NCI-H2171 treated with DMSO at 0.1 percent for 48 hours (cell line): Measurements from ENCODE around the gene KAZN.
A peak's percentile ranks its signal among the peaks of the same experiment; 100 is the strongest.

Experiments used
- DNase-seq: peaks from one replicate; lab custom pipeline; 2025; lab: John Stamatoyannopoulos, UW

The KAZN gene

GRCh38 chr1:14857436-14858195, 259.1 kb downstream of the KAZN start:
- no peak for DNase-seq

GRCh38 chr1:14862114-14862771, 263.8 kb downstream of the KAZN start:
- DNase-seq: no peak

GRCh38 chr1:14865106-14865505, 266.6 kb downstream of the KAZN start:
- no peak for DNase-seq

- DNase-seq: no peak
These were observed 268.6 kb downstream of the KAZN start for GRCh38 chr1:14866911-14867612.

GRCh38 chr1:14869187-14869586, 270.7 kb downstream of the KAZN start:
- no peak for DNase-seq

- DNase-seq: no peak
These were observed 272.9 kb downstream of the KAZN start for GRCh38 chr1:14871218-14871970.

- no peak for DNase-seq
These were observed 274.3 kb downstream of the KAZN start for GRCh38 chr1:14872762-14873161.

DNA sequence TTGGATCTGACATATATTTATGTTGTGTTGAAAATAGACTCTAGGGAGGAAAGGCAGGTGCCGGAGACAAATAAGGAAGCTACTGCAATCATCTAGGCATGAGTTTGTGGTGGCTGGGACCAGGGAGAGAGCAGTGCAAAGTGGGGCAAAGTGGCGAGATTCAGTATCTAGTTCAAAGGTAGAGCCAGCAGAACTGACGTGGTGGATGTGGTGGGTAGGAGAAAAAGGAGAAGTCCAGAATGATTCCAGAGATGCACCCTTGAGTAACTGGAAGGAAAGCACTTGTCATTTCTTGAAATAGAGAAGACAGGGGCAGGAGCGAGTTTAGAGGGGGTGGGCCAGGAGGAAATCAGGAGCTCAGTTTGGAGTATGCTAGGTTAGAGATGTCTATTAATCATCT, 275.2 kb downstream of the KAZN start:
- no peak for DNase-seq

- DNase-seq: peak; percentile 68
These were observed 277.3 kb downstream of the KAZN start for GRCh38 chr1:14875524-14876509.

- no peak for DNase-seq
These were observed 278.3 kb downstream of the KAZN start for GRCh38 chr1:14876747-14877146.

DNA sequence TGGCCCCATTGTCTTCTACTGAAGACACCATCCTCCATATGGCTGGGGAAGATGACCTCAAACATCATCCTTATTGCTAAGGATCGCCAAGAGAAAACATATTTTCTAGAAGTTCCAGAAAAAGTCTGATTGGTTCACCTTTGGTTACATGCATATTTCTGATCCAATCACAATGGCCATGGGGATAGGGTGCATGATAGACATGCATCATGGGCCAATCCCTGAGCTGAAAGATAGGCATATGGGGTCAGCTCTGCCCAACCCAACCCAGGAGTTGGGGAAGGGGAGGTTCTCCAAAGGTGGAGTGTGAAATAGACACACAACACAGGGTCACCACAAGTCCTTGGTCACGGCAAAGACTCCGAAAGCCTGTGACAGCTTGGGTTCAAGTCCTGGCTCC, 278.7 kb downstream of the KAZN start:
- DNase-seq: no peak

GRCh38 chr1:14878124-14878523, 279.6 kb downstream of the KAZN start:
- no peak for DNase-seq

- no peak for DNase-seq
These were observed 280.5 kb downstream of the KAZN start for GRCh38 chr1:14878951-14879350.

DNA sequence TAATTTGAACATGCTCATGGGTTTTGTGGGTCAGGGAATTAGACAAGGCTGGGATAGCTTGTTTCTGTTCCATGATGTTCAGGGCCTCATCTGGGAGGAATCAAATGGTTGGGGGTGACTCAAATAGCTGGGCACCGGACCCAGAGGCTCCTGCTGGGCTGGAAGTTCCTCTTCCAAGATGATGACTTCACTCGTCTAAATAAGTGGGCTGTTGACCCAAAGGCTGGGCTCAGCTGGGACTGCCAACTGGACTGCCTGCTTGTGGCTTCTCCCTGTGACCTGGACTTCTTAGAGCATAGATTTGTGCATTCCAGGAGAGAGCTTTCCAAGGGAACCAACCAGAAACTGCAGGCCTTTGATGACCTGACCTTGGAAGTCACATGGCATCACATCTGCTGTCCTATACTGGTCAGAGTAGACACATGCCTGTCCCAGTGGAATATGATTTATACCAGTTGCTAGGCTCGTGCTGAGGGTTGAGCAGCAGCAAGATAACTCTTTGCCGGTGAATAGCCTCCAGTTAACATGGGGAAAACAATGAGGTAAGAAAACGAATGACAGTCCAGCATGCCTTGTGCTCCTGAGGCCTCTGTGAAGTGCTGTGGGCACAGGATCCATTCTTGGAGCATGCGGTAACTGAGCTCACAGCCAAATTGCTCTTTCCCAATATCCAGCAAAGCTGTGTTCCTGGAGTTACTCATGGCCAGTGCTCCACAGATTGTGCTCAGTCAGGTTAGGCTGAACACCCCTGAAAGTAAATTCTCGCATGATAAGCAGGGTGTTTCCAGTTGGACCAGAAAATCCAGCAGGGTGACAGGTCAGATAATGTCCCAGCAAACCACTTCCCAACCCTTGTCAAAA, 282.2 kb downstream of the KAZN start:
- DNase-seq: no peak

DNA sequence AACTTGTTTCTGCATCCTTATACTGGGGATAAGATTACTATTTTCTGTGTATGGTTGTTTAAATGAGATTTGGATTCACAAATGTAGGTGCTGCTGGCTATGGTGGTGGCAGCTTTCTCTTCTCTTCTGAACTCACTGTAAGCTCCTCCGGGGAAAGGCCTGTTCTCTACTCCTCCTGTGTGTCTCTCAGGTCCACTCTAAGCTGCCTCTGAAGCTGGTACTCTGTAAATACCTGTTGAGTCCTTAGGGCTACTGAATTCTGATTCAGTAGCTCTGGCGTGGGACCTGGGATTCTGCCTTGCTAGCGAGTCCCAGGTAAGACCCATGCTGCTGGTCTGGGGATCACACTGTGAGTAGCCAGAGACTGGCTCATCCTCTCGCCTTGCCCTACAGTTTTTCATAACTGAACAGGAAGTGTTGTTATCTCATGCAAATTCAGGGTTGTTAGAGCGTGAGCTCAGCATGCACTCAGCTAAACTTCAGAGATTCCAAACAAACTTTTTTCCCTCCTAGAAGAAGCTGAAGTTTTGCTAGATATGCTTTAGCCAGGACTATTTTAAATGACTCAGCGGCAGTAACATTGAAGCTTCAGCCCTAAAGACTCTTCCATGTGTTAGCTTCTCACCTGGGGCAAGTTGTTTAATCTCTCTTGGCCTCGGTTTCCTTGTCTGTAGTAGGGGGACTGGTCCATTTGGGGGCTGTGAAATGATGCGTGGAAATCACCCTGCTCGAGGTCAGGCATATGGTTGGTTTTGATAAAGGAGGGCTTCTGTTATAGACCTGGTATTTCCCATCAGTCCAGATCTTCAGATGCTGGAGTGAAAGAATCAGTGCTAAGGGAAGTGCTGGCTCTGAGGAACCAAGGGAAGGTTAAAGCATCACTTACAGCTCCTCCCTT, 283.5 kb downstream of the KAZN start:
- DNase-seq: no peak

- DNase-seq: no peak
These were observed 286.2 kb downstream of the KAZN start for GRCh38 chr1:14884614-14885175.

DNA sequence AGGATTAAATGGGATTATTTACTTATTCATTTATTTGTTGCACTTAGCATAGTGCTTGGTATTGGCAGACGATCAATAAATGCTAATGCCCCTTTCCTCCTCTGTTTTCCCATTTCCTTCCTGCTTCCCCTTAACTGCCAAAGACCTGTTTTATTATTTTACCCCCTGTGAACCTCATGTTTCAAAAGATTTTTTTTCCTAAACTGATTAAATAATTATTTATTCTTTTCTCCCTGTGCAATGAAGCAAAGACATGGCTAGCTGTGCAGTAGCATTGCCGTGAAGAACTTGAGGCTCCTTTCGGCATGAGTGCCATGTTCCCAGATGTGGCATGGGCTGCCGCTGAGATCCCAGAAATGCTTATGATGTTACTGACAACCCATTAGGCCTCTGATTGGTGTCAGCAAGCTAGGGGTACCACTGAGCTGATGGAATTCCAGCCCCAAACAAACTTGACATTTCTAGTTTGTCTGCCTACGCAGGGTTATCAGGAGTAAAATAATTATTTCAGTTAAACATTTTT, 288.6 kb downstream of the KAZN start:
- DNase-seq: no peak

DNA sequence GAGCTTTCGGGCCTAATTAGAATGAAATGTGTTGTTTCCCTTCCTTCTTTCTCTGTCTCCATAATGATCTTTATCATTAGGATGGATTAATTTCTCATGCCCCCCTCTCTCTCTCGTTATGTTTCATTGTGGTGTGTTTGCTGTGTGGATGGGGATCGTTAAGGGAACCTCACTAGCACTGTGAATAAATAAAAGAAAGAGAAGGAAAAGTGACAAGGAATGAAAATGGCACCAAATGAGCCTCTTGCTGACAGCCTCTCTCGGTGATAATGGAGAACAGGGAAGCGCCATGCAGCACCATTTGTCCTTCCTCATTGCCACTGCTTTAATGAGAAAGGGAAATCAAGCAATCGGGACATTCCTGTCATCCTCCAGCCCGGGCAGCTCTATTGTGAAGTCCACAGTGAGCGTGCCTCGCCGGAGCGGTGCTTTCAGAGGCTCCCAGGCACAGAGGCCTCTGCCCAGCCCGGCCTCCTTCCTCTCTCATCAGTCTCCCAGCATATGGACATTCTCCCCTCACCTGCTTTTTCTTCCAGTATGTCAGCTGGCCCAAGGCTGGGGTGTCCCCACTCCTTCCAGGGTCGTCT, 289.4 kb downstream of the KAZN start:
- DNase-seq: no peak
